Thyroid gland (tissue), 4 donors: ENCODE measurements around the gene CYP2C9. TPM values are rescaled to one million over a fixed set of nuclear protein-coding genes. Genes with fewer than 3 reads are reported as not detected.
A peak's percentile ranks its signal among the peaks of the same experiment; 100 is the strongest.

Experiments
- DNase-seq, 2 donors: peaks; one replicate each; pipeline ENCODE4 v3.0.0-alpha.2; 2019
- H3K27ac ChIP-seq, 3 donors: fragments of 200-600 bp; sonication (generic); 1 replicate in 2 of 3; 2 replicates in 1 of 3; pipeline ENCODE4 v1.5.1; 2016 to 2019; ENCODE audit warnings: mild to moderate bottlenecking in 1 of 3, moderate library complexity in 1 of 3
- H3K27me3 ChIP-seq: fragments of 200-600 bp; sonication (generic); one replicate; pipeline ENCODE4 v1.5.1; 2019
- H3K36me3 ChIP-seq, 2 donors: fragments of 200-600 bp; sonication (generic); one replicate each; pipeline ENCODE4 v1.5.1; 2016 to 2019
- H3K4me1 ChIP-seq, 2 donors: fragments of 200-600 bp; sonication (generic); one replicate each; pipeline ENCODE4 v1.5.1; 2017 to 2019
- H3K4me3 ChIP-seq, 3 donors: fragments of 200-600 bp; sonication (generic); replicated peaks in 1 of 3; 1 replicate in 2 of 3; 2 replicates in 1 of 3; pipeline ENCODE4 v1.5.1; 2016; ENCODE audit warnings: mild to moderate bottlenecking in 1 of 3
- H3K9me3 ChIP-seq: fragments of 200-600 bp; sonication (generic); one replicate; pipeline ENCODE4 v1.5.1; 2017
- POLR2A ChIP-seq, 2 donors: fragments of 450-650 bp; IDR thresholded peaks; one replicate each; pipeline ENCODE4 v1.6.1; 2017; ENCODE audit warnings: antibody characterized with exemption in 2 of 2, mild to moderate bottlenecking in 2 of 2, moderate library complexity in 1 of 2
- WGBS, 2 donors: methylation state at CpG; one replicate each; pipeline ENCODE4 v1.1.5; 2017; 5-methylcytosine and 5-hydroxymethylcytosine counted together
- intact Hi-C: fragments of 100-400 bp; cut with DNase I; formaldehyde crosslinking; loops from one replicate; pipeline ENCODE4 v1.15.1; 2023
- total RNA-seq, 4 donors: library from RNA; depleted of rRNA; stranded (reverse); fragments of >200 nt; gene quantifications; one replicate each; pipeline ENCODE4 v1.2.3, GENCODE V29; 2016
- TF ChIP-seq, protein P1 (sequence below), 6 experiments: fragments of 200-600 bp in 3 of 6; fragments of 450-650 bp in 3 of 6; sonication (generic) in 3 of 6; IDR thresholded peaks; one replicate each; pipeline ENCODE4 v1.5.1; 2016 to 2019; ENCODE audit warnings: antibody characterized with exemption in 6 of 6, mild to moderate bottlenecking in 2 of 6, inconsistent platforms in 1 of 6, moderate library complexity in 1 of 6

CYP2C9 gene
- total RNA-seq, 4 donors from 2014 or later: not detected

DNA sequence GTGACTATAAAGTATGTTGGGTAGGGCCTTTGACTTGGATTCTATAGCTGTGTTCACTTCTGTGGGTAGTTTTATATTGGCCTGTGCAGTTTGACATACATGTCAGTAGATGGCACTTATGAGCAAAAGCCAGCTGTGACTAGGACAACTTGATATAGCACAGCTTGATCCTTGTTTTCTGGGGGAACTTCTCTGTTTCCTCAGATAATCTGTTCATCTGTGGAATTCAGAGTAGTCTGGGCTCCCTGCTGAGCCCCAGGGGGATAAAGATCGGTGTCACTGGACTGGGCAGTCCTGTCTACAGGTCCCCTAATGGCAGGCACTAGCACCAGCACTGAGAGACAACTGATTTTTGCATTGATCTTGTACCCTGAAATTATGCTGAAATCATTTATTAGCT is 25.4 kb downstream of the CYP2C9 start:
- Histone ChIP-seq H3K4me1 (no peaks in the 10 kb centered on the region), H3K36me3 (no peaks in the 10 kb centered on the region), H3K27ac (no peak overlapping the region), H3K4me3 (no peak overlapping the region), H3K27me3 (no peaks in the 10 kb centered on the region), H3K9me3 (no peaks in the 10 kb centered on the region)
- intact Hi-C loops: no loop called here
- 0% methylated on average over 1 of the region's 1 CpG for WGBS, 2 donors
- DNase-seq: peak; percentile 7 to 11
- TF ChIP-seq, protein P1, sequence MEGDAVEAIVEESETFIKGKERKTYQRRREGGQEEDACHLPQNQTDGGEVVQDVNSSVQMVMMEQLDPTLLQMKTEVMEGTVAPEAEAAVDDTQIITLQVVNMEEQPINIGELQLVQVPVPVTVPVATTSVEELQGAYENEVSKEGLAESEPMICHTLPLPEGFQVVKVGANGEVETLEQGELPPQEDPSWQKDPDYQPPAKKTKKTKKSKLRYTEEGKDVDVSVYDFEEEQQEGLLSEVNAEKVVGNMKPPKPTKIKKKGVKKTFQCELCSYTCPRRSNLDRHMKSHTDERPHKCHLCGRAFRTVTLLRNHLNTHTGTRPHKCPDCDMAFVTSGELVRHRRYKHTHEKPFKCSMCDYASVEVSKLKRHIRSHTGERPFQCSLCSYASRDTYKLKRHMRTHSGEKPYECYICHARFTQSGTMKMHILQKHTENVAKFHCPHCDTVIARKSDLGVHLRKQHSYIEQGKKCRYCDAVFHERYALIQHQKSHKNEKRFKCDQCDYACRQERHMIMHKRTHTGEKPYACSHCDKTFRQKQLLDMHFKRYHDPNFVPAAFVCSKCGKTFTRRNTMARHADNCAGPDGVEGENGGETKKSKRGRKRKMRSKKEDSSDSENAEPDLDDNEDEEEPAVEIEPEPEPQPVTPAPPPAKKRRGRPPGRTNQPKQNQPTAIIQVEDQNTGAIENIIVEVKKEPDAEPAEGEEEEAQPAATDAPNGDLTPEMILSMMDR (IDR thresholded peaks at IDR 0.05): peak in 5 of 6 experiments; percentile 39 to 84 (median 80)
- no peak for TF ChIP-seq POLR2A (IDR thresholded peaks at IDR 0.05)

- intact Hi-C loops: no loop called here
- H3K4me3 ChIP-seq: no peak overlapping the region
- no peaks in the 10 kb centered on the region for H3K4me1 ChIP-seq
- no peak for DNase-seq
- H3K27me3 ChIP-seq: no peaks in the 10 kb centered on the region
- no peaks in the 10 kb centered on the region for H3K9me3 ChIP-seq
- WGBS, 2 donors: 57 to 58% methylated on average over 4 of the region's 4 CpGs
- H3K36me3 ChIP-seq: no peaks in the 10 kb centered on the region
- TF ChIP-seq, protein P1 (IDR thresholded peaks at IDR 0.05): no peak
- TF ChIP-seq POLR2A (IDR thresholded peaks at IDR 0.05): no peak
- no peak overlapping the region for H3K27ac ChIP-seq
Observed at GRCh38 chr10:94983555-94983954, 45.1 kb downstream of the CYP2C9 start.

DNA sequence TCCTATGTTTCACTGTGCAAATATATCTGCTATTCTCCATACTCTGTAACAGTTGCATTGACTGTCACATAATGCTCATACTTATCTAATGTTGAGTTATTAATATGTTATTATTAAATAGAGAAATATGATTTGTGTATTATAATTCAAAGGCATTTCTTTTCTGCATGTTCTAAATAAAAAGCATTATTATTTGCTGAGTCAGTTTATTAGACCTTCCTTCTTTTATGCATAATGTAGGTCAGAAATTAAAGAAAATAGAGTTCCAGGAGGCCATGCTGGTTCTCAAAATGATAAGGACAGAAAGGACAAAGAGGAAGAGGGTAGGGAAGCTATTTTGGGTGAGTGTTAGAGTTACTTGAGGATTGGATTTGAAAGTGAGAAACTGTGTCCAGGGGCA is 50.7 kb downstream of the CYP2C9 start:
- Histone ChIP-seq H3K4me3 (no peak overlapping the region), H3K36me3 (no peaks in the 10 kb centered on the region), H3K9me3 (no peaks in the 10 kb centered on the region), H3K27ac (no peak overlapping the region), H3K27me3 (no peaks in the 10 kb centered on the region), H3K4me1 (no peaks in the 10 kb centered on the region)
- no peak for DNase-seq
- TF ChIP-seq, protein P1 (IDR thresholded peaks at IDR 0.05): no peak
- TF ChIP-seq POLR2A (IDR thresholded peaks at IDR 0.05): no peak
- intact Hi-C loops: no loop called here

GRCh38 chr10:94991243-94991888 is 52.9 kb downstream of the CYP2C9 start:
- Histone ChIP-seq H3K27ac (no peak overlapping the region), H3K9me3 (no peaks in the 10 kb centered on the region), H3K36me3 (no peaks in the 10 kb centered on the region), H3K4me1 (no peaks in the 10 kb centered on the region), H3K4me3 (no peak overlapping the region), H3K27me3 (no peaks in the 10 kb centered on the region)
- WGBS, 2 donors: 96 to 98% methylated on average over 1 of the region's 1 CpG
- TF ChIP-seq POLR2A (IDR thresholded peaks at IDR 0.05): no peak
- TF ChIP-seq, protein P1 (IDR thresholded peaks at IDR 0.05): no peak
- DNase-seq: no peak
- intact Hi-C loops: no loop called here

GRCh38 chr10:94992811-94993210 is 54.4 kb downstream of the CYP2C9 start:
- Histone ChIP-seq H3K4me1 (peaks cover 0 to 3% of the 10 kb centered on the region in 2 donors), H3K27me3 (no peaks in the 10 kb centered on the region), H3K9me3 (no peaks in the 10 kb centered on the region), H3K36me3 (no peaks in the 10 kb centered on the region), H3K4me3 (no peak overlapping the region), H3K27ac (no peak overlapping the region)
- TF ChIP-seq, protein P1 (IDR thresholded peaks at IDR 0.05): no peak
- TF ChIP-seq POLR2A (IDR thresholded peaks at IDR 0.05): no peak
- 76 to 84% methylated on average over 4 of the region's 4 CpGs for WGBS, 2 donors
- intact Hi-C loops: no loop called here
- DNase-seq: peak; percentile 17 to 23
